Bladder microvascular endothelial cell (primary cell): ENCODE measurements around the gene RFXAP. TPM values are rescaled to one million over a fixed set of nuclear protein-coding genes. Genes with fewer than 3 reads are reported as not detected.

Experiments used
- total RNA-seq: library from RNA; depleted of rRNA; stranded (reverse); fragments of >200 nt; gene quantifications from 2 replicates; pipeline ENCODE4 v1.2.3, GENCODE V29; 2014

The RFXAP gene, protein sequence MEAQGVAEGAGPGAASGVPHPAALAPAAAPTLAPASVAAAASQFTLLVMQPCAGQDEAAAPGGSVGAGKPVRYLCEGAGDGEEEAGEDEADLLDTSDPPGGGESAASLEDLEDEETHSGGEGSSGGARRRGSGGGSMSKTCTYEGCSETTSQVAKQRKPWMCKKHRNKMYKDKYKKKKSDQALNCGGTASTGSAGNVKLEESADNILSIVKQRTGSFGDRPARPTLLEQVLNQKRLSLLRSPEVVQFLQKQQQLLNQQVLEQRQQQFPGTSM
- 1.1 and 2.6 TPM in 2 replicates for total RNA-seq

DNA sequence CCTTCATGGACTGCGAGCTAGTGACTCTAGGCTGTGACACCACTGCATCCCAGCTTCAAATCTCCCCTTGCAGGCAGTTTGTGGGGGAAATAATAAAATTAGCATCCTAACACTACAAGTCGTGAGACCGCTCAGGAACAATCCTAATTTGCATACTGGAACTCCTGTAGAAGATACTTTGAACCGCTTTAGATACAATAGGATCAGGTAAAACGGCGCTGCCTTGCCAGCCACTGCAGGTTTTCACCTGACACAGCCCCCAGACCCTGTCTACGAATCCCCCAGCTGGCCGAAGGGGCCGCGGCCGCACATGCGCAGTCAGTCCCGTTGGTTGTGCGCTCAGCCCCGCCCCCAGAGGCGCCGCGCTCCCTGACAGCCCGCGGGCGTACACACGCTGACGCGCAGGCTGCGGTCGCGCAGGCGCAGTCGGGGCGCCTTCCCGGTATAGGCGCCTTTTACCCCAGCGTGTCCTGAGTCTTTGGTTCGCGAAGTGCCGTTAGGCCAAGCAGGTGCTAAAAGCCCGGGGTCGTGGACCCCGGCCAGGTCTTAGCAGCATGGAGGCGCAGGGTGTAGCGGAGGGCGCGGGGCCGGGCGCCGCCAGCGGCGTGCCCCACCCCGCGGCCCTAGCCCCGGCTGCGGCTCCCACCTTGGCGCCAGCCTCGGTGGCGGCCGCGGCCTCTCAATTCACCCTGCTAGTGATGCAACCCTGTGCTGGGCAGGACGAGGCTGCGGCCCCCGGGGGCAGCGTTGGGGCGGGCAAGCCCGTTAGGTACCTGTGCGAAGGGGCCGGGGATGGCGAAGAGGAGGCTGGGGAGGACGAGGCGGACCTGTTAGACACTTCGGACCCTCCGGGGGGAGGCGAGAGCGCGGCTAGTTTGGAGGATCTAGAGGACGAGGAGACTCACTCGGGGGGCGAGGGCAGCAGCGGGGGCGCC lies at the start of gene RFXAP:
TSS of gene RFXAP (plus strand) at position 419 of the 935 bp plus-strand sequence. CDS start at position 555, 136 bp downstream.

Other genes with a start within 250 kb of the RFXAP start
- gene SERTM1, start 145.2 kb upstream of the RFXAP start, total RNA-seq, result under 0.01 and 0.44 TPM in 2 replicates
- gene SMAD9, start 101.0 kb downstream of the RFXAP start, total RNA-seq, result 2.3 and 9.6 TPM in 2 replicates
- 28.3 and 35.4 TPM in 2 replicates for gene ALG5, start 180.1 kb downstream of the RFXAP start, total RNA-seq
- gene EXOSC8, start 181.6 kb downstream of the RFXAP start, total RNA-seq, result 25.6 and 27.3 TPM in 2 replicates
- 25.9 and 57.1 TPM in 2 replicates for gene SUPT20H, start 240.5 kb downstream of the RFXAP start, total RNA-seq